Neural progenitor cell (in vitro differentiated cells): ENCODE results near the gene CACFD1. TPM values are rescaled to one million over a fixed set of nuclear protein-coding genes. Genes with fewer than 3 reads are reported as not detected.

Experiments
- DNase-seq: peaks from one replicate; pipeline ENCODE4 v3.0.0-alpha.2; 2016; ENCODE audit warnings: low spot score
- H2AFZ ChIP-seq: fragments of 200-600 bp; sonication (generic); replicated peaks from 2 replicates; pipeline ENCODE4 v1.6.1; 2016; ENCODE audit warnings: antibody characterized with exemption
- H3F3A ChIP-seq: fragments of 200-600 bp; sonication (generic); 2 replicates; pipeline ENCODE4 v1.6.1; 2016; ENCODE audit warnings: antibody characterized with exemption, low read depth
- H3K27ac ChIP-seq: fragments of 200-600 bp; sonication (generic); 2 replicates; pipeline ENCODE4 v1.5.1; 2016; ENCODE audit warnings: mild to moderate bottlenecking
- H3K27me3 ChIP-seq: fragments of 200-600 bp; sonication (generic); 2 replicates; pipeline ENCODE4 v1.6.1; 2016; ENCODE audit warnings: mild to moderate bottlenecking, moderate library complexity
- H3K36me3 ChIP-seq: fragments of 200-600 bp; sonication (generic); 2 replicates; pipeline ENCODE4 v1.5.1; 2016
- H3K4me1 ChIP-seq: fragments of 200-600 bp; sonication (generic); 2 replicates; pipeline ENCODE4 v1.6.1; 2016; ENCODE audit warnings: mixed run types
- H3K4me2 ChIP-seq: fragments of 200-600 bp; sonication (generic); 2 replicates; pipeline ENCODE4 v1.6.1; 2016
- H3K4me3 ChIP-seq: fragments of 200-600 bp; sonication (generic); 2 replicates; pipeline ENCODE4 v1.5.1; 2016
- H3K79me2 ChIP-seq: fragments of 200-600 bp; sonication (generic); 2 replicates; pipeline ENCODE4 v1.6.1; 2016; ENCODE audit warnings: low read depth
- H3K9ac ChIP-seq: fragments of 200-600 bp; sonication (generic); 2 replicates; pipeline ENCODE4 v1.6.1; 2016
- H3K9me3 ChIP-seq: fragments of 200-600 bp; sonication (generic); 2 replicates; pipeline ENCODE4 v1.5.1; 2016; ENCODE audit warnings: low read depth
- H4K20me1 ChIP-seq: fragments of 200-600 bp; sonication (generic); 2 replicates; pipeline ENCODE4 v1.6.1; 2016; ENCODE audit warnings: low read depth
- H3K27ac Mint-ChIP-seq: 3 replicates; pipeline ENCODE4 v1.8.0; 2021; ENCODE audit warnings: mixed read lengths
- H3K27me3 Mint-ChIP-seq: 2 replicates; pipeline ENCODE4 v1.8.0; 2022; ENCODE audit warnings: low read depth, mild to moderate bottlenecking, inconsistent platforms, moderate library complexity, mixed read lengths; ENCODE audit not compliant: insufficient read depth
- H3K36me3 Mint-ChIP-seq: 3 replicates; pipeline ENCODE4 v1.8.0; 2021; ENCODE audit warnings: mixed read lengths
- H3K4me1 Mint-ChIP-seq: 3 replicates; pipeline ENCODE4 v1.8.0; 2021; ENCODE audit warnings: mixed read lengths
- H3K4me3 Mint-ChIP-seq: 3 replicates; pipeline ENCODE4 v1.8.0; 2021; ENCODE audit warnings: mild to moderate bottlenecking, moderate library complexity, mixed read lengths
- H3K9me3 Mint-ChIP-seq: 3 replicates; pipeline ENCODE4 v1.8.0; 2020; ENCODE audit warnings: mixed read lengths
- EZH2 ChIP-seq: fragments of 200-600 bp; sonication (generic); IDR thresholded peaks from 2 replicates; pipeline ENCODE4 v1.6.1; 2017; ENCODE audit warnings: antibody characterized with exemption, mild to moderate bottlenecking, moderate library complexity
- EZH2phosphoT487 ChIP-seq: fragments of 200-600 bp; sonication (generic); IDR thresholded peaks from 2 replicates; pipeline ENCODE4 v1.6.1; 2017; ENCODE audit warnings: antibody characterized with exemption
- total RNA-seq: library from RNA; depleted of rRNA; stranded (reverse); fragments of >200 nt; gene quantifications from 2 replicates; pipeline ENCODE4 v1.2.3, GENCODE V29; 2015; ENCODE audit warnings: low replicate concordance
- TF ChIP-seq, protein P1 (sequence below): fragments of 200-600 bp; sonication (generic); IDR thresholded peaks from 2 replicates; pipeline ENCODE4 v1.5.1; 2017; ENCODE audit warnings: antibody characterized with exemption, mild to moderate bottlenecking

Gene CACFD1
- total RNA-seq, 1 donor from 2014 or later, result 15.7 TPM

DNA sequence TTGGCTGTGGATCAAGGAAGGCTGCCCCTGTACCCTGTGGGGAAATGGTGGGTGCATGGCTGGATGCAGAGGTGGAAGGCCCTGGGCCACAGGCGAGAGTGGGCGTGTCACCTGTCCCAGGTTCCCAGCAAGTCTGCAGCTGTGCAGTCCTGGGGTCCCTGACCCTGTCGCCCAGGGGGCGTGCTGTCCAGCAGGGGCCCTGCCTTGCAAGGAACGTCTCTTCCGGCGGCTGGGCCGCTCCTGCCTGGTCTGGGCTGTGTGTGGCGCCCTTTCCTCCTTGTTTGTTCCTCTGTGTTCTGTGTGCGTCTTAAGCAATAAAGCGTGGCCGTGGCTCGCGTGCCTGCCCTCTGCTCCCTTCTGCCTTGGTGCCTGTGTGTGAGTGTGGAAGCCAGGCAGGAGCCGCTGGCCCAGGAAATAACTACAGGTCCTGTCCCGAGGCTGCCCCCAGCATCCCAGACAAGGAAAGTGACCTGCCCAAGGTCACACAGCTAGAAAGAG, 10.7 kb downstream of the CACFD1 start:
- TF ChIP-seq EZH2, result no peak
- TF ChIP-seq, protein P1, sequence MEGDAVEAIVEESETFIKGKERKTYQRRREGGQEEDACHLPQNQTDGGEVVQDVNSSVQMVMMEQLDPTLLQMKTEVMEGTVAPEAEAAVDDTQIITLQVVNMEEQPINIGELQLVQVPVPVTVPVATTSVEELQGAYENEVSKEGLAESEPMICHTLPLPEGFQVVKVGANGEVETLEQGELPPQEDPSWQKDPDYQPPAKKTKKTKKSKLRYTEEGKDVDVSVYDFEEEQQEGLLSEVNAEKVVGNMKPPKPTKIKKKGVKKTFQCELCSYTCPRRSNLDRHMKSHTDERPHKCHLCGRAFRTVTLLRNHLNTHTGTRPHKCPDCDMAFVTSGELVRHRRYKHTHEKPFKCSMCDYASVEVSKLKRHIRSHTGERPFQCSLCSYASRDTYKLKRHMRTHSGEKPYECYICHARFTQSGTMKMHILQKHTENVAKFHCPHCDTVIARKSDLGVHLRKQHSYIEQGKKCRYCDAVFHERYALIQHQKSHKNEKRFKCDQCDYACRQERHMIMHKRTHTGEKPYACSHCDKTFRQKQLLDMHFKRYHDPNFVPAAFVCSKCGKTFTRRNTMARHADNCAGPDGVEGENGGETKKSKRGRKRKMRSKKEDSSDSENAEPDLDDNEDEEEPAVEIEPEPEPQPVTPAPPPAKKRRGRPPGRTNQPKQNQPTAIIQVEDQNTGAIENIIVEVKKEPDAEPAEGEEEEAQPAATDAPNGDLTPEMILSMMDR, result no peak
- no peak for TF ChIP-seq EZH2phosphoT487

DNA sequence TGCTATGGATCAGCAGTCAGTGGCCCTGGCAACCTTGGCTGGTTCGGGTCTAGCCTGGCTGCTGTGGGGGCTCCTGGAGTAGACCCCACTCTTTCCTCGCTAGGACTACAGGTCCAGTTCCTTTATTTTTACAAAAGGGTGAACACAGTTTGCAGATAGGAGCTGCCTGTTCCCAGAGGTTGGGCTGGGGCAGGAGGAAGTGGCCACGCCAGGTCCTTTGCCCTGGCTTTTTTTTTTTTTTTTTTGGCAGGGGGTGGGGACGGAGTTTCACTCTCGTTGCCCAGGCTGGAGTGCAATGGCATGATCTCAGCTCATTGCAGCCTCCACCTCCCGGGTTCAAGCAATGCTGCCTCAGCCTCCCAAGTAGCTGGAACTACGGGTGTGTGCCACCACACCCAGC, 11.2 kb downstream of the CACFD1 start:
- Histone ChIP-seq H3K27me3 (no peaks in the 10 kb centered on the region), H3K79me2 (no peaks in the 10 kb centered on the region), H3K27ac (no peak overlapping the region), H3K36me3 (no peaks in the 10 kb centered on the region), H3K4me2 (no peak overlapping the region), H3K9me3 (no peaks in the 10 kb centered on the region), H4K20me1 (peaks cover 13% of the 10 kb centered on the region), H3K4me3 (no peak overlapping the region), H3F3A (peaks cover 3% of the 10 kb centered on the region), H2AFZ (no peak overlapping the region), H3K9ac (no peak overlapping the region), H3K4me1 (no peaks in the 10 kb centered on the region)
- H3K4me1 Mint-ChIP-seq, result no peaks in the 10 kb centered on the region
- peaks cover 8% of the 10 kb centered on the region for H3K27me3 Mint-ChIP-seq
- H3K9me3 Mint-ChIP-seq, result no peaks in the 10 kb centered on the region
- H3K36me3 Mint-ChIP-seq, result no peaks in the 10 kb centered on the region
- DNase-seq, result no peak
- no peak overlapping the region for H3K4me3 Mint-ChIP-seq
- TF ChIP-seq EZH2 (no peak), EZH2phosphoT487 (no peak)
- TF ChIP-seq, protein P1, result no peak
- H3K27ac Mint-ChIP-seq, result no peak overlapping the region

More for the DNA sequence above, 10.7 kb downstream of the CACFD1 start:
- Mint-ChIP-seq H3K27me3 (peaks cover 6% of the 10 kb centered on the region), H3K4me3 (peak overlapping the region; percentile 43), H3K4me1 (no peaks in the 10 kb centered on the region), H3K36me3 (peaks cover 2% of the 10 kb centered on the region), H3K27ac (peak overlapping the region; percentile 89), H3K9me3 (no peaks in the 10 kb centered on the region)
- peak overlapping the region; percentile 20 for H3K9ac ChIP-seq
- H3K36me3 ChIP-seq, result no peaks in the 10 kb centered on the region
- H4K20me1 ChIP-seq, result peaks cover 13% of the 10 kb centered on the region
- no peaks in the 10 kb centered on the region for H3K9me3 ChIP-seq
- no peaks in the 10 kb centered on the region for H3K4me1 ChIP-seq
- H3K4me3 ChIP-seq, result no peak overlapping the region
- no peak overlapping the region for H3K27ac ChIP-seq
- no peaks in the 10 kb centered on the region for H3K79me2 ChIP-seq
- DNase-seq, result no peak
- H3F3A ChIP-seq, result peaks cover 3% of the 10 kb centered on the region
- H2AFZ ChIP-seq, result no peak overlapping the region
- no peaks in the 10 kb centered on the region for H3K27me3 ChIP-seq
- no peak overlapping the region for H3K4me2 ChIP-seq

DNA sequence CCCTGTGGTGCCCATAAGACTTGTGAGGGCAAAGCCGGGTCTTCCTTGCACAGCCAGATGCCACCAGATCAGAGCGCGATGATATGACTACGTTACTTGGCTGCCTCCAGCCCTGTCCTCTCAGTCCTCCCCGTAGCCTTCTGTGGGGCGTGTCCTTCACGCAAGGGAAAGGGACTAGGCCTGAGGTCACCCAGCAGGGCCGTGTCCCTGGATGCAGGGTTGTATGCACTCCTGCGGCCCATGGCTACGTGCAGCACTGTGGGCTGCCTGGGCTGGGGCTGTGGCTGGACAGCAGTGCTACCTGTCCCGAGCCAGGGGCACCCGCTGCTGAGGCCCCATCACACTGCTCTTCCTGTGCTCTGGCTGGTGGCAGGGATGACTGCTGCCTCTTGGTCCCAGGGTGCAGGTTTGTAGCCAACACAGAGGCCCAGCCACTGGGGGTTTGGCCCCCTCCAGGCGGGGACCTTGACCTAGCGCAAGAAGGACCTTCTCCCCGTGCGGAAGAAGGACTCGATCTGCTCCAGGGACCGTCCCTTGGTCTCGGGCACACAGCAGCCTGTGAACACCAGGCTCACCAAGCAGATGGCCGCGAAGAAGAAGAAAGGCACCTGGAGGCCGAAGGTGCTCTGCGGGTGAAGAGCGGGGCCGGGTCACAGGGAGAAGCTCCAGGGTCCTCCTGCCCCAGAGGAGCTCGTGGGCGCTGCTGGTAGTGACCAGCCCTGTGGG, 11.9 kb downstream of the CACFD1 start:
- Histone ChIP-seq H3K79me2 (no peaks in the 10 kb centered on the region), H3K4me1 (no peaks in the 10 kb centered on the region), H3K27me3 (no peaks in the 10 kb centered on the region), H3K4me3 (no peak overlapping the region), H3K4me2 (no peak overlapping the region), H3F3A (peaks cover 3% of the 10 kb centered on the region), H3K36me3 (no peaks in the 10 kb centered on the region), H3K27ac (no peak overlapping the region), H2AFZ (no peak overlapping the region), H4K20me1 (peaks cover 13% of the 10 kb centered on the region), H3K9ac (no peak overlapping the region), H3K9me3 (no peaks in the 10 kb centered on the region)
- H3K27me3 Mint-ChIP-seq, result peaks cover 8% of the 10 kb centered on the region
- no peak for TF ChIP-seq EZH2
- TF ChIP-seq EZH2phosphoT487, result no peak
- TF ChIP-seq, protein P1, result no peak
- no peak for DNase-seq
- H3K9me3 Mint-ChIP-seq, result no peaks in the 10 kb centered on the region
- H3K4me3 Mint-ChIP-seq, result no peak overlapping the region
- no peaks in the 10 kb centered on the region for H3K4me1 Mint-ChIP-seq
- no peaks in the 10 kb centered on the region for H3K36me3 Mint-ChIP-seq
- peak overlapping the region; percentile 91 for H3K27ac Mint-ChIP-seq
